OCI-M1 (cell line): ENCODE measurements around the gene ERP29.
"Not testable (repeated sequence)": the region's sequence is repeated elsewhere in the genome, so short reads cannot be mapped to it uniquely, and the experiment has no call there.

ENCODE experiments used
- DNase-seq: peaks from one replicate; lab custom pipeline; 2025; lab: John Stamatoyannopoulos, UW

Gene ERP29

DNA sequence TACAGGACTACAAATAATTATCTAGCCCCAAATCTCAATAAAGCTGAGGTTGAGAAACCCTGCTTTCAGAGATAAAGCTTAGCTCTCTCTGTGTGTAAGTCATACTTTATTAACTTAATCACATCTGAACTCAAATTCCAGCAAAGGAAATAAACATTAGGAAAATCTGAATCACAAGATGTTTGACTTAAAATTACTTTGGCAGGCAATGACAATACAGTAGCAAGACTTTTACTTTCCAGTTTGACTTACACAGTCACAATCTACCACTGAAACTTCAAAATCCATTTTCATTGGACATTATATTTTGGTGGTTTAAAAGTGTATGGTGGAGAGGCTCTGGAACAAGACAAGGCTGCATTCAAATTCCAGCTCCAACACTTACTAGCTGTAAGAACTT, 11.7 kb upstream of the ERP29 start:
- peak; percentile 11 for DNase-seq

- DNase-seq: no peak
Observed at GRCh38 chr12:112004041-112004440, 9.2 kb upstream of the ERP29 start.

DNA sequence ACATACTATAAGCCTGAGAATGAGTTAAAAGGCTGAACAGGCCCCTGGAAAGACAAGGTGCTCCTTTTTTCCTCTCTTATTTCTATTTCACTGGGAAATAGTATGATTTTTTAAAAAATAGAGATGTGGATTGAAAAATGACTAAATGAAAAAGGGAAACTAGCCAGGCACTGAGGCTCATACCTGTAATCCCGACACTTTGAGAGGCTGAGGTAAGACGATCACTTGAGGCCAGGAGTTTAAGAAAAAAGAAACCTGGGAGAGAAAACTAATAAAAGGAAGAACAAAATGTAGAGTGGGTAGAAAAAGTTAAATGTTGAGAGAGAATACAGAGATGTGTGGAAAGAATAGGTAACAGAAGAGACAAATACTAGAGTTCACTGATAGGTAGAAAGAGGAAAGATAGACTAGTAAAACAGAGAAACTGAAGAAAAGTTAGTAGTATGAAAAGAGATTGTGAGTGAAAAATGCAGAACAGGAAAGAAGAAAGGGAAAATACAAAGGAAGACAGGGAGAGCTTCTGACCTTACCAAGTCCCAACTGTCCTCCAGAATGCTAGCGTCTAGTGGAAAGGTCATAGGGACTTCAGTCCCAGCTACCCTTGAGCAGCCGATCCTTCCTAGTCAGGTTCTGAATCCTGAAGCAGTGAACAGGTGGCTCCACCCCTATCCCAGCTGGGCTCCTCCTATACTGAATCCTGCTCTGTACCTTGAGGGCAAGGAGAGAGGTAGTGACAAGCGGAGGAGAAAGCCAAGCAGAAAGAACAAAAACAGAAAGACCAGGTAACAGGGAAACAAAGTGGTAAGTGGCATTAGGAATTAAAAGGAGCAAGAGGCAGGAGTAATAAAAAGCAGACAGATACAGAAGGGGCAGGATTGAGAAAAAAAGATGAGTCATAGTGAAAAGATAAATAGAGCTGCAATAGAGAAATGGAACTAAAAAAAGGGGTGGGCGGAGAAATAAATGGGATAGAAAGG, 7.5 kb upstream of the ERP29 start:
- DNase-seq: peak; percentile 74

DNA sequence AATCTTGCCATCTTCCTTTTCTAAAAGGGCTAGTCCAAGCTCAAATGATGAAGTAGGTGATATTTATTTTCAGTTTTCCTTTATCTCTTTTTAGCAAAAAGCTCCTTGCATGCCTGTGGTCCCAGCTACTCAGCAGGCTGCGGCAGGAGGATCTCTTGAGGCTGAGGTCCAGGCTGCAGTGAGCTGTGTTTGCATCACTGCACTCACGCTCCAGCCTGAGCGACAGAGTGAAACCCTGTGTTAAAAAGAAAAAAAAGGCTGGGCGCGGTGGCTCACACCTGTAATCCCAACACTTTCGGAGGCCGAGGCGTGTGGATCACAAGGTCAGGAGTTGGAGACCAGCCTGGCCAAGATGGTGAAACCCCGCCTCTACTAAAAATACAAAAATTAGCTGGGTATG, 5.3 kb upstream of the ERP29 start:
- peak; percentile 32 for DNase-seq

- DNase-seq: no peak
Observed at GRCh38 chr12:112008918-112009317, 4.3 kb upstream of the ERP29 start.

DNA sequence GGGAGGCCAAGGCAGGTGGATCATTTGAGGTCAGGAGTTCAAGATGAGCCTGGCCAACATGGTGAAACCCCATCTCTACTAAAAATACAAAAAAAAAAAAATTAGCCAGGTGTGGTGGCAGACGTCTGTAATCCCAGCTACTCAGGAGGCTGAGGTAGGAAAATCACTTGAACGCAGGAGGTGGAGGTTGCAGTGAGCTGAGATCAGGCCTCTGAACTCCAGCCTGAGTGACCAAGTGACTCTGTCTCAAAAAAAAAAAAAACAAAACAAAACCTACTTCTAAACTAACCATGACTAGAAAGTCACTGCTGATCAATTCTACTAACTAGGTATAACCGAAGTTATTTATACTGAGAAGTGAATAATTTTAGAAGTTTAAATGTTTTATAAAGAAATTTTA, 3.6 kb upstream of the ERP29 start:
- DNase-seq: not testable (repeated sequence)

DNA sequence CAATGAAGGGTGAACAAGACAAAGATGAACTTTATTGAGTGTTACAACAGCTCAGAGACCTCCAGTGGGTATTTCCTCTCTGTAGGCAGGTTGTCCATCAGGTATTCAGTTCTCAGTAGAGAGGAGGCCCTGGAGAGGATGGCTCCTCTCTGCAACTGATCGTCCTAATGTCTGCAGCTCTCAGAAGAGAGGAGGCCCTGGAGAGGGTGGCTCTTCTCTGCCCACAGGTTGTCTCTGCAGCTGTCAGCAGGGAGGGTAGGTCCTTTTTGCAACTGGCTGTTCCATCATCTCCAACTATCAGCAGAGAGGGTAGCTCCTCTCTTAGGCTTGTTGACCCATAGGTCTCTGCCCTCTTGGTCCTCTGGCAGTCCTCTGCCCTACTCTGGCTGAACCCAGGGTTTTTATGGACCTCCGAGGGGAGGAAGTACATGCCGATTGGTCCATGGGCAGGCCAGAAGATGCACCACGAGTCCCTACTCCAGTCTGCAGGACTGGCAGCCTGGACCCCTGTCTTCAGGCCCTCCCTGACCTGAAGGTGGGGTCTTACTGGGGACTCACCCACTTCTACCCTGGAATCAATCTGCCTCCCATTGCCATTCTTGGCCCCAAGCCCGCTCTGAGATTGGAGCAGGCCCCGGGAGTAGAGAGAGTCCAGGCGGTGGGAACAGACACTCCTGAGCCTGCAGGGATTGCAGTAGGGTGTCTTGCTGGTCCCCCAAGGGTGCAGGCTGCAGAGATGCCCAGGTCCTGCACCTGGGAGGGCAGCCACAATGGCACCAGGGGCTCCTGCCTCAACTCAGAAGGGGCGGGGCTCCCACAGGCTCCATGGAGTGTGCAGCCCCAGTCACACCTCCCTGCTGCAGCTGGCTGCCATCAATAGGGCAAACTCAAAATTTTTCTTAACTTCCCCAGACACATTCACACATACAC, 2.5 kb upstream of the ERP29 start:
- no peak for DNase-seq

GRCh38 chr12:112011685-112012084, 1.5 kb upstream of the ERP29 start:
- no peak for DNase-seq

- DNase-seq: peak; percentile 92
Observed at GRCh38 chr12:112013601-112014402, 576 bp downstream of the ERP29 start.

DNA sequence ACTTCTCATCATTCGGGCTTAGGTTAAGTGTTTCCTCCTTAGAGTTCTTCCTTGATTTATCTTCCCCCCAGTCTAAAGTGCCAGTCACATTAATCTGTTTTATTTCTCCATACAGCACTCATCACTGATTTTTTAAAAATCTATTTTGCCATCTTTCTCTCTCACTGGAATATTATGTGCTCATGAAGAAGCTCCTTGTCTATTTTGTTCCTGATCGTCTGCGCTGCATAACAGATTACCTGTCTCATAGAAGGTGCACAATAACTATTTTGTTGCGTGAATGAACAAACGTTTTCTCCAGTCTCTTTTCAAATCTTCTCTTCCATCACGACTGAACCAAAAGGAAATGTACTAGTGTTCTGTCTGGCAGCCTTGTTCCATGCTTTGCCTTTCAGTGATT, 2.7 kb downstream of the ERP29 start:
- no peak for DNase-seq

- no peak for DNase-seq
Observed at GRCh38 chr12:112017041-112017440, 3.8 kb downstream of the ERP29 start.

GRCh38 chr12:112018571-112019237, 5.5 kb downstream of the ERP29 start:
- DNase-seq: no peak

- no peak for DNase-seq
Observed at GRCh38 chr12:112020947-112021457, 7.8 kb downstream of the ERP29 start.

GRCh38 chr12:112022241-112023016, 9.2 kb downstream of the ERP29 start:
- no peak for DNase-seq

DNA sequence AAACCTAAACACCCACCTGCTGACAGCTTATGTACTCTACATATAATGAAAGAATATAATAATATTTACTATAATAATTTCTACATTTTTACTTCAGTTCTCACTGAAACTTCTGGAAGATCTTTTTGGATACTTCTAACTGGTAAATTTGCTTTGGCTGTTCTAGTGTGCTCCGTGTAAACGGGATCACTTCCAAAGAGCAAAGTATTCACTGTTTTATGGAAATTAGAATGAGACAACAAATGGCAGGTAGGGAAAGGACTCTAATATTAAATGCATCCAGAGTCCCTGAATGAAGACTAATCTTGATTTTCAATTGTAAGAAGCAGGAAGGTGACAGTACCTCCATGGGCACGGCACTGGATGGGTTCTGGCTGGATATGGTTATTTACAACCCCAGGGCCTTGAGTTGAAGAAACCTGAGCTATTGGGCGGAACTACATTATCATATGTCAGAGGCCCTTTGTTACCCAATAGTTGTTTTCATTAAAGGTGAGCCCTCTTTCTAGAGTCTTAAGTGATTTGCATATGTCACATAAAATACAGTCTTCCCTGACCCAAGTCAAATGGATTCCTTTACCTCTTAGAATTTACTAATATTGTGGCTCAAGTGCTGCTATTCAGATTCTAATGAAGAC, 10.7 kb downstream of the ERP29 start:
- DNase-seq: peak; percentile 14

GRCh38 chr12:112025808-112026375, 12.7 kb downstream of the ERP29 start:
- no peak for DNase-seq

GRCh38 chr12:112029301-112029700, 16.1 kb downstream of the ERP29 start:
- DNase-seq: peak; percentile 87

- no peak for DNase-seq
Observed at GRCh38 chr12:112031472-112031871, 18.2 kb downstream of the ERP29 start.

GRCh38 chr12:112032292-112032691, 19.1 kb downstream of the ERP29 start:
- DNase-seq: no peak
